Testis (tissue), 3 donors: Measurements from ENCODE around the gene ENPEP. TPM values are rescaled to one million over a fixed set of nuclear protein-coding genes. Genes with fewer than 3 reads are reported as not detected.

Source experiments
- DNase-seq: peaks from one replicate; pipeline ENCODE4 v3.0.0-alpha.2; 2019
- H3K27ac ChIP-seq, 2 donors: fragments of 200-600 bp; sonication (generic); one replicate each; pipeline ENCODE4 v1.5.1; 2019
- H3K27me3 ChIP-seq: fragments of 200-600 bp; sonication (generic); one replicate; pipeline ENCODE4 v1.5.1; 2019
- H3K36me3 ChIP-seq: fragments of 200-600 bp; sonication (generic); one replicate; pipeline ENCODE4 v1.5.1; 2017; ENCODE audit warnings: low read depth; ENCODE audit errors: missing control alignments
- H3K4me1 ChIP-seq: fragments of 200-600 bp; sonication (generic); one replicate; pipeline ENCODE4 v1.5.1; 2019
- H3K4me3 ChIP-seq, 2 donors: fragments of 200-600 bp; sonication (generic); one replicate each; pipeline ENCODE4 v1.5.1; 2017 to 2019
- H3K9me3 ChIP-seq: fragments of 200-600 bp; sonication (generic); one replicate; pipeline ENCODE4 v1.5.1; 2017
- CTCF ChIP-seq, 3 experiments: fragments of 450-650 bp in 2 of 3; fragments of 200-600 bp in 1 of 3; sonication (generic) in 1 of 3; IDR thresholded peaks; one replicate each; pipeline ENCODE4 v1.5.1; 2016 to 2019; ENCODE audit warnings: antibody characterized with exemption in 3 of 3, mild to moderate bottlenecking in 2 of 3, moderate library complexity in 1 of 3
- POLR2A ChIP-seq: fragments of 450-650 bp; IDR thresholded peaks from one replicate; pipeline ENCODE4 v1.6.1; 2017; ENCODE audit warnings: antibody characterized with exemption, mild to moderate bottlenecking, moderate library complexity
- WGBS, 2 donors: methylation state at CpG; one replicate each; pipeline ENCODE4 v1.1.5; 2018; 5-methylcytosine and 5-hydroxymethylcytosine counted together
- intact Hi-C: fragments of 100-400 bp; cut with DNase I; formaldehyde crosslinking; loops from one replicate; pipeline ENCODE4 v1.15.1; 2023; ENCODE audit warnings: low total_unique reads
- polyA plus RNA-seq: library from polyadenylated mRNA; stranded (reverse); fragments of 350-450 nt; fragmentation: Illumina TruSeq; extraction: RNeasy Lipid Tissue Mini Kit (QIAGEN cat#74804); gene quantifications from one replicate; pipeline ENCODE4 v1.2.3, GENCODE V29; 2014; ENCODE audit warnings: low read depth, low replicate concordance; ENCODE audit not compliant: insufficient read depth
- total RNA-seq, 2 donors: library from RNA; depleted of rRNA; stranded (reverse); fragments of >200 nt; gene quantifications; one replicate each; pipeline ENCODE4 v1.2.3, GENCODE V29; 2016

Gene ENPEP
- total and polyA plus RNA-seq, 3 donors from 2014 or later = 1.7 to 2.4 (median 1.7) TPM

- no peak for TF ChIP-seq POLR2A
- TF ChIP-seq CTCF (IDR thresholded peaks at IDR 0.05) = no peak
- no peak overlapping the region for H3K27ac ChIP-seq
- 53 to 60% methylated on average over 3 of the region's 3 CpGs for WGBS, 2 donors
- intact Hi-C loops = no loop called here
- no peak overlapping the region for H3K4me3 ChIP-seq
- no peaks in the 10 kb centered on the region for H3K36me3 ChIP-seq
- no peaks in the 10 kb centered on the region for H3K4me1 ChIP-seq
- no peaks in the 10 kb centered on the region for H3K27me3 ChIP-seq
- DNase-seq = no peak
- no peaks in the 10 kb centered on the region for H3K9me3 ChIP-seq
Observed at GRCh38 chr4:110540581-110540980, 64.6 kb downstream of the ENPEP start.

- no peaks in the 10 kb centered on the region for H3K4me1 ChIP-seq
- WGBS, 2 donors = 75 to 83% methylated on average over 1 of the region's 1 CpG
- intact Hi-C loops = no loop called here
- TF ChIP-seq CTCF (IDR thresholded peaks at IDR 0.05) (no peak), POLR2A (no peak)
- no peak overlapping the region for H3K4me3 ChIP-seq
- no peaks in the 10 kb centered on the region for H3K9me3 ChIP-seq
- no peaks in the 10 kb centered on the region for H3K27me3 ChIP-seq
- H3K36me3 ChIP-seq = no peaks in the 10 kb centered on the region
- H3K27ac ChIP-seq = no peak overlapping the region
- no peak for DNase-seq
Observed at GRCh38 chr4:110540982-110541451, 65.1 kb downstream of the ENPEP start.

GRCh38 chr4:110543577-110543976 is 67.6 kb downstream of the ENPEP start:
- WGBS, 2 donors = 87 to 92% methylated on average over 2 of the region's 2 CpGs

GRCh38 chr4:110544594-110544993 is 68.6 kb downstream of the ENPEP start:
- Histone ChIP-seq H3K36me3 (no peaks in the 10 kb centered on the region), H3K9me3 (no peaks in the 10 kb centered on the region), H3K27ac (no peak overlapping the region), H3K27me3 (no peaks in the 10 kb centered on the region), H3K4me1 (peaks cover 3% of the 10 kb centered on the region), H3K4me3 (no peak overlapping the region)
- DNase-seq = no peak
- no peak for TF ChIP-seq CTCF (IDR thresholded peaks at IDR 0.05)
- no peak for TF ChIP-seq POLR2A
- intact Hi-C loops = no loop called here

More at GRCh38 chr4:110543577-110543976, 67.6 kb downstream of the ENPEP start:
- Histone ChIP-seq H3K4me3 (no peak overlapping the region), H3K4me1 (no peaks in the 10 kb centered on the region), H3K27ac (no peak overlapping the region), H3K27me3 (no peaks in the 10 kb centered on the region), H3K9me3 (no peaks in the 10 kb centered on the region), H3K36me3 (no peaks in the 10 kb centered on the region)
- intact Hi-C loops = no loop called here
- TF ChIP-seq CTCF (IDR thresholded peaks at IDR 0.05) (no peak), POLR2A (no peak)
- DNase-seq = no peak

GRCh38 chr4:110550260-110550659 is 74.3 kb downstream of the ENPEP start:
- intact Hi-C loops = no loop called here
- Histone ChIP-seq H3K9me3 (no peaks in the 10 kb centered on the region), H3K27ac (no peak overlapping the region), H3K36me3 (no peaks in the 10 kb centered on the region), H3K4me1 (peaks cover 5% of the 10 kb centered on the region), H3K4me3 (no peak overlapping the region), H3K27me3 (no peaks in the 10 kb centered on the region)
- no peak for DNase-seq
- TF ChIP-seq CTCF (IDR thresholded peaks at IDR 0.05) (no peak), POLR2A (no peak)
- WGBS, 2 donors = 93 to 94% methylated on average over 1 of the region's 1 CpG
